Large intestine (tissue), 3 donors: Measurements from ENCODE around the gene LHFPL3. TPM values are rescaled to one million over a fixed set of nuclear protein-coding genes. Genes with fewer than 3 reads are reported as not detected.

Experiments
- DNase-seq, 2 donors: peaks; one replicate each; pipeline versions ENCODE4 v3.0.0 to v3.0.0-alpha.2; 2013
- H3K27ac ChIP-seq: one replicate; pipeline ENCODE4 v1.5.1; 2013; ENCODE audit warnings: low read length
- H3K27me3 ChIP-seq: 2 replicates; pipeline ENCODE4 v1.6.1; 2013; ENCODE audit warnings: low read length; ENCODE audit not compliant: control insufficient read depth, insufficient read depth
- H3K36me3 ChIP-seq: 2 replicates; pipeline ENCODE4 v1.6.1; 2013; ENCODE audit warnings: low read length; ENCODE audit not compliant: control insufficient read depth, insufficient read depth
- H3K4me1 ChIP-seq: one replicate; pipeline ENCODE4 v1.6.1; 2013; ENCODE audit warnings: low read length; ENCODE audit not compliant: control insufficient read depth, insufficient read depth
- H3K4me3 ChIP-seq: one replicate; pipeline ENCODE4 v1.5.1; 2013; ENCODE audit warnings: low read length
- H3K9me3 ChIP-seq: one replicate; pipeline ENCODE4 v1.6.1; 2013; ENCODE audit warnings: mild to moderate bottlenecking, low read depth, low read length, moderate library complexity; ENCODE audit not compliant: control insufficient read depth
- WGBS: methylation state at CpG from one replicate; pipeline ENCODE4 v1.1.5; 2013; ENCODE audit warnings: low lambda C conversion rate; ENCODE audit not compliant: insufficient coverage; 5-methylcytosine and 5-hydroxymethylcytosine counted together
- polyA plus RNA-seq: library from polyadenylated mRNA; unstranded; fragments of 120-200 nt; gene quantifications from one replicate; pipeline ENCODE4 v1.2.1, GENCODE V29; 2013

Gene LHFPL3
- polyA plus RNA-seq, 1 donor: 8.4 TPM

DNA sequence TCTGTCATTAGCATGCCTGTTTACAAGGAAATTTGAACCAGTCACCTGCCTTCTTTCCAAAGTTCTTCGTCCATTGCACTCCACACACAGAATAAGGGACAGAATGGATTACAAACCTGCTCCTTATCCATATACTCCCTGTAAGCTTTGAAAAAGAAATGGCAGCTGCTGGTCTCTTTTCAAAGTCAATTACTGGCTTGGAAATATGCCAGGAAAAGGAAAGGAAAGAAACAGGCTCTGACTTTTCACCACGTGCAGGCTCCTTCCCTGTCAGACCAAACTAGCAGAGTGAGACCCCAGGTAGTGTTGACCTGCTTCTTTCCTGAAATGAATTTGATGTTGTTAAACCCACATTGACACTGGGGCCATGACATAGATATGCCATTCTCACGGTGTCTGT, 84.5 kb downstream of the LHFPL3 start:
- H3K4me3 ChIP-seq: no peak overlapping the region
- no CpG with 5 or more reads among the region's 3 CpGs for WGBS
- no peaks in the 10 kb centered on the region for H3K36me3 ChIP-seq
- DNase-seq: peak in 1 of 2 donors; percentile 8
- no peaks in the 10 kb centered on the region for H3K27me3 ChIP-seq
- H3K9me3 ChIP-seq: no peaks in the 10 kb centered on the region
- no peaks in the 10 kb centered on the region for H3K4me1 ChIP-seq
- H3K27ac ChIP-seq: no peak overlapping the region

DNA sequence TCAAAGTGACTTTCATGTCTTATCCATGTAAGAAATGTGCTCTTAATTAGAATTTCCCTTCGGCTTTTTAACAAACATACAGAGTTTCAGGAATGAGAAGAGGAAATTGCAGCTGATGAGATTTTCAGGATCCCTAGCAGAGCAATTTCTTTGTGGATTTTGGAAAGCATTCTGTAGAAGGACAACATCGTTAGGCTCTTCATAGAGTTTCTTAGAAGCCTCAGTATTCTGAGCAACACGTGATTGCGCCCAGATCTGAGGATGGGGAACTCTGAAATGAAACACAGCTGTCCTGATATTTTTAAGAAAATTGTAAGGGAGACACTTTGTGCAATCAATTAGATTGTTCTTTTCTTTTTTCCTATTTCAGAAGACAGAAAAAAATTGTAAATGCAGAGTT, 85.8 kb downstream of the LHFPL3 start:
- Histone ChIP-seq H3K4me1 (no peaks in the 10 kb centered on the region), H3K36me3 (no peaks in the 10 kb centered on the region), H3K27ac (no peak overlapping the region), H3K9me3 (no peaks in the 10 kb centered on the region), H3K27me3 (no peaks in the 10 kb centered on the region), H3K4me3 (no peak overlapping the region)
- DNase-seq: no peak
- WGBS: 80% methylated on average over 1 of the region's 4 CpGs

DNA sequence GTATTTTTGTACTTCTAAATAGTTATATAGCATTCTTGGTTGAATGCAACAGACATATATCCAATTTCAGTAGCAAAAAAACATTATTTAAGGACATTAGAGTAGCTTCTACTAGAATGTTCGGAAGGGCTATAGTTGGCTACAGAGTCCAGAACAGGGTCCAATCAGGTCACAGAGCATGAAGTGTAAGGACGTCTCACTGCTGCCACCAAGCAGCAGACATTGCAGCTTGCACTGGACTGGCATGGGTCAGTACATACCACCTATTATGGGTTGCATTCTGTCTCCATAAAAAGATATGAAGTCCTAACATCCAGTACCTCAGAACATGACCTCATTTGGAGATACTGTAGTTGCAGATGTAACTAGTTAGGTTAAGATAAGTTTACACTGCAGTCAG, 87.3 kb downstream of the LHFPL3 start:
- no CpG with 5 or more reads among the region's 2 CpGs for WGBS

DNA sequence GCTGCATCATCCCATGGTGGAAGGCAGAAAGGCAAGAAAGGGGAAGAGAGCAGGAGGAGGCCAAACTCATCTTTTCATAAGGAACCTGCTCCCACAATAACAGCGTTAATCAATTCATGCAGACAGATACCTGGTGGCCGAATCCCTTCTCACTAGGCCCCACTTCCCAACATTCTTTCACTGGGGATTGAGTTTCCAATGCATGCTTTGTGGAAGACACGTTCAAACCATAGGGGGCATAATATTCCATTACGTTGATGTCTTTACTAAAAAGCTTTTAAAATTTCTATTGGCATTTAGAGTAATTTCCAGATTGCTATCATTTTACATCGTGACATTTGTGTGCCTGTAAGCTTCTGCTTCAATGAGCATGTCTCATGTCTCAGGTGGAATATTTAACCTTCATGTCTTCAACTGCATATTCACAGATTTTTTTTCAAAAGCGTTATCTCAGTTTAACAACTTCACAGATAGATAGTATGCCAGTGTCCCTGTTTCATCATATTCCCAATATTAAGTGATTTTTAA, 88.5 kb downstream of the LHFPL3 start:
- H3K9me3 ChIP-seq: no peaks in the 10 kb centered on the region
- no peak for DNase-seq
- H3K4me3 ChIP-seq: no peak overlapping the region
- no peak overlapping the region for H3K27ac ChIP-seq
- no peaks in the 10 kb centered on the region for H3K27me3 ChIP-seq
- no peaks in the 10 kb centered on the region for H3K36me3 ChIP-seq
- H3K4me1 ChIP-seq: no peaks in the 10 kb centered on the region
- WGBS: 82% methylated on average over 2 of the region's 6 CpGs

More for the DNA sequence above, 87.3 kb downstream of the LHFPL3 start:
- Histone ChIP-seq H3K4me3 (no peak overlapping the region), H3K4me1 (no peaks in the 10 kb centered on the region), H3K36me3 (no peaks in the 10 kb centered on the region), H3K27me3 (no peaks in the 10 kb centered on the region), H3K9me3 (no peaks in the 10 kb centered on the region), H3K27ac (no peak overlapping the region)
- DNase-seq: peak; percentile 24 to 39

DNA sequence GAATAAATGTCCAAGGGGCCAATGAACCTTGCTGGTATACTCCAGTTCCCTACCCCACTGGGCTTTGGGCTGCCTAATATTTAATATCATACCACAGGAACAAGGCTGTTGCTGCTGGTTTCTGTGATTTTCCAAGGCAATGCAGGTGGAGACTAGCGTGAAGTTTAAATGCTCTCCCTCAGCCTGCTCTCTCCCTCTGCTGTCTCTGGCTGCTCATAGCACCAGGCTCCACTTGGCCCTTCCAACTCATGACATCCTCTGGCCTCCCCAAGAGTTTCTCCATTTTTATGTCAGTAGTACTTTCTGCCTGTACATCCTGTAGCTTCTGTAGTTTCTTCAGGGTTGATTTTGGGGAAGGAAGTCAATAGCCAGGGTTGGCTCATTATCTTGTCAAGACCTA, 103.5 kb downstream of the LHFPL3 start:
- H3K4me1 ChIP-seq: no peaks in the 10 kb centered on the region
- H3K27me3 ChIP-seq: no peaks in the 10 kb centered on the region
- no peak overlapping the region for H3K27ac ChIP-seq
- H3K4me3 ChIP-seq: no peak overlapping the region
- H3K36me3 ChIP-seq: no peaks in the 10 kb centered on the region
- H3K9me3 ChIP-seq: no peaks in the 10 kb centered on the region
- DNase-seq: no peak
- no CpG with 5 or more reads among the region's 1 CpG for WGBS

DNA sequence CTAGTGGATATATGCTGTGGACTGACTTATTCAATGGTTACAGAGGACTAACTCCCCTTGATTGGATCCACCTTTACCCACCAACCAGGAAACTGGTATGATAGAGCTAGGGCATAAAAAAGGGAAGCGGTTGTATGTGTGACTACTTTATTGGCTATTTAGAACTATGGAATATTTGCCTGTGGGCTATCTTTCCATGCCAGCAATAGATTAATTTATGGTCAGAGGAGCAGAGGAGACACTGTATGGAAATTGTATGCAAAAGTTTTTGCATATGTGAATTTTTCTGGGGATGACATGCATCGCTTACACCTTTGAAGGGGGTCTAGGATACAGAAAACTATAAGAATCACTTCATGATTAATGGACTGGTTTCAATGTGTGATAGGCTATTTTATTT, 105.7 kb downstream of the LHFPL3 start:
- DNase-seq: no peak
- no CpG with 5 or more reads among the region's 2 CpGs for WGBS
- Histone ChIP-seq H3K4me1 (no peaks in the 10 kb centered on the region), H3K27me3 (no peaks in the 10 kb centered on the region), H3K9me3 (no peaks in the 10 kb centered on the region), H3K36me3 (no peaks in the 10 kb centered on the region), H3K4me3 (no peak overlapping the region), H3K27ac (no peak overlapping the region)

DNA sequence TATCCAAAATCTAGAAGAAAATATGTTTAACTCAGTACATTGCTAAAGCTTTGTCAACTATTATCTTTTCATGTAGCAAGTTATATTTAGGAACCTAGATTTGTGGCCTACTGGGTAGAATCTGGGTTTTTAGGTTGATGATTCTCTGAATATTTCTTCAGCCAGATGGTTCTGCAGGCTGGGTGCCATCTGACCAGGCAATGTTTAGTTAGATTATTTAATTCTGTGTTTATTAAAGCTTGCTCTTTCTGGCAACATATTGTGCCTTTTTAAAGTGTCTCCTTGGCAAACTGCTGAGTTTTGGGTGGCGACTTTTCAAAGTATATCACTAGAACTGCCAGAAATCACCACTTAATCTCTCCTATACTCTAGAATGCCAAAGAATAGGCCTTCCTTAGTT, 114.1 kb downstream of the LHFPL3 start:
- no peaks in the 10 kb centered on the region for H3K36me3 ChIP-seq
- WGBS: no CpG with 5 or more reads among the region's 1 CpG

DNA sequence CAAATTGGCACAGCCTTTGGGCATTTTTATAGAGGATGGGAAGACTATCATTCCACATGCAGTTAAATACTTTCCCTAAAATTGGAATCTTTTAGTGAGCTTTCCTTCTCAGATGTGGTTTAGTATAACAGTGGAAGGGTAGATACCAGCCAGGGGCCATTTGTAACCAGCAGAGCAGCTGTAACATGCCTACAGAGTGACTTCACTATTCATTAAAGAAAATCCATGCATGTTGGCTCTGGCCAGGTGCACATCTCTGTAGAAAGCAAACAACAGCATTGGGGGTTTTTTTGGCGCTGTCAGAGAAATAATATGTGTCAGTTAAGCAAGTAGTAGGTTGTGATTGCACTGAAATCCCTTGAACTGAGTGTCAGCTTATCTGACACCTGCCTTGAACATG, 115.6 kb downstream of the LHFPL3 start:
- H3K4me3 ChIP-seq: no peak overlapping the region
- DNase-seq: no peak
- no peaks in the 10 kb centered on the region for H3K36me3 ChIP-seq
- no peak overlapping the region for H3K27ac ChIP-seq
- no peaks in the 10 kb centered on the region for H3K9me3 ChIP-seq
- no peaks in the 10 kb centered on the region for H3K27me3 ChIP-seq
- no CpG with 5 or more reads among the region's 1 CpG for WGBS
- no peaks in the 10 kb centered on the region for H3K4me1 ChIP-seq

More for the DNA sequence above, 114.1 kb downstream of the LHFPL3 start:
- DNase-seq: no peak
- no peaks in the 10 kb centered on the region for H3K4me1 ChIP-seq
- no peak overlapping the region for H3K4me3 ChIP-seq
- H3K9me3 ChIP-seq: no peaks in the 10 kb centered on the region
- no peak overlapping the region for H3K27ac ChIP-seq
- H3K27me3 ChIP-seq: no peaks in the 10 kb centered on the region

- Histone ChIP-seq H3K4me3 (no peak overlapping the region), H3K9me3 (no peaks in the 10 kb centered on the region), H3K4me1 (no peaks in the 10 kb centered on the region), H3K36me3 (no peaks in the 10 kb centered on the region), H3K27ac (no peak overlapping the region), H3K27me3 (no peaks in the 10 kb centered on the region)
- no peak for DNase-seq
- 100% methylated on average over 1 of the region's 1 CpG for WGBS
Observed at GRCh38 chr7:104445393-104445792, 117.0 kb downstream of the LHFPL3 start.

- H3K36me3 ChIP-seq: no peaks in the 10 kb centered on the region
- WGBS: no CpG with 5 or more reads among the region's 5 CpGs
- H3K27ac ChIP-seq: no peak overlapping the region
- no peaks in the 10 kb centered on the region for H3K27me3 ChIP-seq
- H3K9me3 ChIP-seq: no peaks in the 10 kb centered on the region
- DNase-seq: no peak
- no peak overlapping the region for H3K4me3 ChIP-seq
- H3K4me1 ChIP-seq: no peaks in the 10 kb centered on the region
Observed at GRCh38 chr7:104450861-104451260, 122.5 kb downstream of the LHFPL3 start.

- H3K4me1 ChIP-seq: no peaks in the 10 kb centered on the region
- DNase-seq: no peak
- no CpG with 5 or more reads among the region's 3 CpGs for WGBS
- no peak overlapping the region for H3K4me3 ChIP-seq
- H3K27ac ChIP-seq: no peak overlapping the region
- H3K36me3 ChIP-seq: no peaks in the 10 kb centered on the region
- no peaks in the 10 kb centered on the region for H3K9me3 ChIP-seq
- no peaks in the 10 kb centered on the region for H3K27me3 ChIP-seq
Observed at GRCh38 chr7:104453190-104453589, 124.8 kb downstream of the LHFPL3 start.
